ENCODE measurements around the gene CSNK2A1. TPM values are rescaled to one million over a fixed set of nuclear protein-coding genes. Genes with fewer than 3 reads are reported as not detected.

Gene CSNK2A1
- 111 and 156 TPM in 2 replicates for total RNA-seq

GRCh38 chr20:543369-544152, at the start of gene CSNK2A1:
CSNK2A1 (minus strand) TSS chr20:543790; CDS start chr20:508551, 35,239 bp downstream.

GRCh38 chr20:462199-462991, 81.2 kb downstream of the CSNK2A1 start, which contains the start of gene TBC1D20:
TBC1D20 (minus strand) TSS chr20:462533; CDS start chr20:462405, 128 bp downstream.

Small RNA genes lying within 50 kb of the gene (small RNA-seq; reads per million reads assigned to genes)
- not detected for gene RF00019 (ENCODE audit: low replicate concordance)

Other genes with a start within 250 kb of the CSNK2A1 start
- gene ZCCHC3, start 246.2 kb downstream of the CSNK2A1 start, total RNA-seq = 12.7 and 23.3 TPM in 2 replicates
- gene SOX12, start 218.2 kb downstream of the CSNK2A1 start, total RNA-seq = 10.1 and 10.3 TPM in 2 replicates
- gene NRSN2, start 196.7 kb downstream of the CSNK2A1 start, total RNA-seq = 33.5 and 56.9 TPM in 2 replicates
- 57.0 and 452 TPM in 2 replicates for gene TRIB3, start 163.0 kb downstream of the CSNK2A1 start, total RNA-seq
- 92.9 and 122 TPM in 2 replicates for gene RBCK1, start 135.5 kb downstream of the CSNK2A1 start, total RNA-seq
- 52.0 and 63.9 TPM in 2 replicates for gene TBC1D20, start 81.3 kb downstream of the CSNK2A1 start, total RNA-seq
- not detected in 2 replicates for gene TCF15, start 66.5 kb upstream of the CSNK2A1 start, total RNA-seq
- 47.9 and 75.0 TPM in 2 replicates for gene SRXN1, start 109.4 kb upstream of the CSNK2A1 start, total RNA-seq
- not detected in 2 replicates for gene SCRT2, start 132.0 kb upstream of the CSNK2A1 start, total RNA-seq
- gene SLC52A3, start 224.7 kb upstream of the CSNK2A1 start, total RNA-seq = not detected in 2 replicates

All from placental pericyte (primary cell).